OCI-LY7 (cell line): ENCODE data around the gene TPT1.
"Not testable (repeated sequence)": the region's sequence is repeated elsewhere in the genome, so short reads cannot be mapped to it uniquely, and the experiment has no call there.

ENCODE experiments used
- EZH2phosphoT487 ChIP-seq: fragments of 200-600 bp; sonication (generic); IDR thresholded peaks from 2 replicates; pipeline ENCODE4 v1.6.1; 2018; ENCODE audit warnings: low read depth, borderline replicate concordance, mild to moderate bottlenecking, mixed run types, antibody characterized with exemption, low read length, moderate library complexity, mixed read lengths
- TF ChIP-seq, protein P1 (sequence below): fragments of 200-600 bp; sonication (generic); conservative IDR thresholded peaks from 2 replicates; pipeline ENCODE4 v1.5.1; 2014; ENCODE audit warnings: mild to moderate bottlenecking, antibody characterized with exemption, low read length, moderate library complexity, mixed read lengths

DNA sequence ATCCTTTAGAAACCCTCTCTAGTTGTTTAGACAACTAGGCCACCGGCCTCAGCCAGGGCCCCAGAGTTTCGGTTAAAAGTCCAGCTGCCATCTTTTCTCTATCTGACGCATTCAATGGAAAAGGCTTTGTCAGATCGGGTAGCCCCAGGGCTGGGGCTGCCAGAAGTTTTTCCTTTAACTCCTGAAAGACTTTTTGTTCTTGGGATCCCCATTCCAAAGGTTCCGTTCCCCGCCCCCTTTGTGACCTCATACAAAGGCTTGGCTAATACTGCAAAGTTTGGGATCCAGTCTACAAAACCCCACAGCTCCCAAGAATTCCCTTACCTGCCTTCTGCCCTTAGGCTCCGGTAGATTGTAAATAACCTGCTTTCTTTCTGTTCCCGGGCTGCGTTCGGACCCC lies 38.5 kb upstream of the TPT1 start:
- TF ChIP-seq, protein P1, sequence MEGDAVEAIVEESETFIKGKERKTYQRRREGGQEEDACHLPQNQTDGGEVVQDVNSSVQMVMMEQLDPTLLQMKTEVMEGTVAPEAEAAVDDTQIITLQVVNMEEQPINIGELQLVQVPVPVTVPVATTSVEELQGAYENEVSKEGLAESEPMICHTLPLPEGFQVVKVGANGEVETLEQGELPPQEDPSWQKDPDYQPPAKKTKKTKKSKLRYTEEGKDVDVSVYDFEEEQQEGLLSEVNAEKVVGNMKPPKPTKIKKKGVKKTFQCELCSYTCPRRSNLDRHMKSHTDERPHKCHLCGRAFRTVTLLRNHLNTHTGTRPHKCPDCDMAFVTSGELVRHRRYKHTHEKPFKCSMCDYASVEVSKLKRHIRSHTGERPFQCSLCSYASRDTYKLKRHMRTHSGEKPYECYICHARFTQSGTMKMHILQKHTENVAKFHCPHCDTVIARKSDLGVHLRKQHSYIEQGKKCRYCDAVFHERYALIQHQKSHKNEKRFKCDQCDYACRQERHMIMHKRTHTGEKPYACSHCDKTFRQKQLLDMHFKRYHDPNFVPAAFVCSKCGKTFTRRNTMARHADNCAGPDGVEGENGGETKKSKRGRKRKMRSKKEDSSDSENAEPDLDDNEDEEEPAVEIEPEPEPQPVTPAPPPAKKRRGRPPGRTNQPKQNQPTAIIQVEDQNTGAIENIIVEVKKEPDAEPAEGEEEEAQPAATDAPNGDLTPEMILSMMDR, result not testable (repeated sequence)
- TF ChIP-seq EZH2phosphoT487, result not testable (repeated sequence)
